Adrenal gland (tissue), 12 donors: ENCODE measurements around the gene FCHSD2. TPM values are rescaled to one million over a fixed set of nuclear protein-coding genes. Genes with fewer than 3 reads are reported as not detected.

Experiments used
- DNase-seq, 7 donors: peaks; one replicate each; pipeline ENCODE4 v3.0.0-alpha.2; 2019 to 2020
- H3K27ac ChIP-seq, 5 donors: fragments of 200-600 bp; sonication (generic) in 4 of 5; 1 replicate in 3 of 5; 2 replicates in 2 of 5; pipeline versions ENCODE4 v1.5.1 to v1.8.0; 2016 to 2020; ENCODE audit warnings: mild to moderate bottlenecking in 1 of 5
- H3K27me3 ChIP-seq: fragments of 200-600 bp; 2 replicates; pipeline ENCODE4 v1.8.0; 2021
- H3K36me3 ChIP-seq, 2 donors: fragments of 200-600 bp; replicated peaks in 1 of 2; 1 replicate in 1 of 2; 2 replicates in 1 of 2; pipeline versions ENCODE4 v1.5.1 to v1.8.0; 2018 to 2022
- H3K4me1 ChIP-seq, 2 donors: fragments of 200-600 bp; replicated peaks in 1 of 2; 1 replicate in 1 of 2; 2 replicates in 1 of 2; pipeline versions ENCODE4 v1.5.1 to v1.8.0; 2018 to 2021
- H3K4me3 ChIP-seq, 4 donors: fragments of 200-600 bp; sonication (generic) in 3 of 4; one replicate each; pipeline ENCODE4 v1.5.1; 2016 to 2018
- H3K9me3 ChIP-seq, 3 donors: fragments of 200-600 bp; sonication (generic) in 1 of 3; replicated peaks in 1 of 3; 1 replicate in 2 of 3; 2 replicates in 1 of 3; pipeline versions ENCODE4 v1.5.1 to v1.8.0; 2016 to 2021
- CTCF ChIP-seq, 6 experiments: fragments of 450-650 bp in 4 of 6; fragments of 200-600 bp in 2 of 6; sonication (generic) in 1 of 6; IDR thresholded peaks; 1 replicate in 5 of 6; 2 replicates in 1 of 6; pipeline versions ENCODE4 v1.5.1 to v1.8.0; 2016 to 2021; ENCODE audit warnings: antibody characterized with exemption in 6 of 6, mild to moderate bottlenecking in 2 of 6, moderate library complexity in 1 of 6
- POLR2A ChIP-seq, 2 donors: fragments of 450-650 bp; IDR thresholded peaks; one replicate each; pipeline ENCODE4 v1.6.1; 2017; ENCODE audit warnings: antibody characterized with exemption in 2 of 2, mild to moderate bottlenecking in 2 of 2, moderate library complexity in 1 of 2
- WGBS, 4 donors: extraction: QIAGEN DNeasy Blood & Tissue Kit in 2 of 4; methylation state at CpG; one replicate each; pipeline versions ENCODE4 v1.1.5 to v1.1.7; 2013 to 2017; 5-methylcytosine and 5-hydroxymethylcytosine counted together
- intact Hi-C, 2 donors: fragments of 100-400 bp; cut with DNase I; formaldehyde crosslinking; loops; one replicate each; pipeline versions ENCODE4 v1.14.1 to v1.15.0; 2022 to 2023
- polyA plus RNA-seq, 3 donors: library from polyadenylated mRNA; stranded (reverse); fragments of 200-250 nt in 2 of 3; fragments of 350-450 nt in 1 of 3; fragmentation: Illumina TruSeq in 1 of 3; extraction: RNeasy Lipid Tissue Mini Kit (QIAGEN cat#74804) in 1 of 3; gene quantifications; one replicate each; pipeline ENCODE4 v1.2.3, GENCODE V29; 2013 to 2014
- total RNA-seq, 9 donors: library from RNA; depleted of rRNA in 4 of 9; stranded (reverse); fragments of >200 nt in 4 of 9; fragments of 120-200 nt in 1 of 9; fragmentation: NEBNext Ultra II Directional in 1 of 9; extraction: Animal tissue kit (Norgen Biotek cat#: 25700) in 1 of 9; gene quantifications; one replicate each; pipeline versions ENCODE4 v1.1.0 to v1.2.4, GENCODE V29; 2013 to 2023
- donor health status: healthy with polysubstance abuse.
- donor health status: Bipolar disorder and iron deficiency.
- donor health status: DM: yes; HTN: yes; CAD: no.
- donor health status: DM: no; HTN: no; CAD: no.
- donor health status: DM: no; HTN: no; CAD: no.
- donor health status: DM: yes; HTN: yes; CAD: no.

The FCHSD2 gene
- total and polyA plus RNA-seq, 12 donors: 14.6 to 67.2 (median 32.7) TPM

GRCh38 chr11:73107597-73107996 is 34.5 kb downstream of the FCHSD2 start:
- Histone ChIP-seq H3K4me1 (peaks cover 0 to 3% of the 10 kb centered on the region in 2 donors), H3K36me3 (no peaks in the 10 kb centered on the region), H3K9me3 (no peaks in the 10 kb centered on the region), H3K27ac (no peak overlapping the region), H3K4me3 (no peak overlapping the region), H3K27me3 (no peaks in the 10 kb centered on the region)
- WGBS, 4 donors: 88 to 97% (median 92%) methylated on average over 3 of the region's 3 CpGs
- TF ChIP-seq CTCF (IDR thresholded peaks at IDR 0.05): no peak
- TF ChIP-seq POLR2A (IDR thresholded peaks at IDR 0.05): no peak
- DNase-seq: no peak
- intact Hi-C loops: no loop called here

GRCh38 chr11:73106347-73106746 is 35.8 kb downstream of the FCHSD2 start:
- no peaks in the 10 kb centered on the region for H3K36me3 ChIP-seq
- H3K9me3 ChIP-seq: no peaks in the 10 kb centered on the region
- WGBS, 4 donors: 85 to 97% (median 94%) methylated on average over 1 of the region's 1 CpG
- no peak overlapping the region for H3K27ac ChIP-seq
- no peaks in the 10 kb centered on the region for H3K27me3 ChIP-seq
- H3K4me3 ChIP-seq: no peak overlapping the region
- DNase-seq: no peak
- no peaks in the 10 kb centered on the region for H3K4me1 ChIP-seq
- intact Hi-C loops: no loop called here
- TF ChIP-seq POLR2A (IDR thresholded peaks at IDR 0.05) (no peak), CTCF (IDR thresholded peaks at IDR 0.05) (no peak)

- Histone ChIP-seq H3K27me3 (no peaks in the 10 kb centered on the region), H3K9me3 (no peaks in the 10 kb centered on the region), H3K4me1 (peaks cover 0 to 23% of the 10 kb centered on the region in 2 donors), H3K4me3 (no peak overlapping the region), H3K27ac (no peak overlapping the region), H3K36me3 (no peaks in the 10 kb centered on the region)
- TF ChIP-seq POLR2A (IDR thresholded peaks at IDR 0.05) (no peak), CTCF (IDR thresholded peaks at IDR 0.05) (no peak)
- DNase-seq: no peak
- 86 to 91% (median 89%) methylated on average over 8 of the region's 8 CpGs for WGBS, 4 donors
- intact Hi-C loops: no loop called here
These were observed 41.5 kb downstream of the FCHSD2 start for GRCh38 chr11:73100578-73100977.

GRCh38 chr11:73099512-73100266 is 42.4 kb downstream of the FCHSD2 start:
- H3K9me3 ChIP-seq: no peaks in the 10 kb centered on the region
- no peak overlapping the region for H3K4me3 ChIP-seq
- 93 to 96% (median 94%) methylated on average over 24 to 25 of the region's 25 CpGs for whole genome bisulfite sequencing, 4 donors
- TF ChIP-seq CTCF (IDR thresholded peaks at IDR 0.05): no peak
- no peak for TF ChIP-seq POLR2A (IDR thresholded peaks at IDR 0.05)
- H3K4me1 ChIP-seq: peaks cover 0 to 32% of the 10 kb centered on the region in 2 donors
- intact Hi-C loops: no loop called here
- H3K27ac ChIP-seq: no peak overlapping the region
- no peak for DNase-seq
- H3K27me3 ChIP-seq: no peaks in the 10 kb centered on the region
- no peaks in the 10 kb centered on the region for H3K36me3 ChIP-seq
